Measurements from ENCODE around the gene UBE2J2. TPM values are rescaled to one million over a fixed set of nuclear protein-coding genes. Genes with fewer than 3 reads are reported as not detected.

The UBE2J2 gene
- total RNA-seq, result 79.2 and 89.9 TPM in 2 replicates

- Mint-ChIP-seq H3K9me3 (no peaks in the 10 kb centered on the region), H3K27ac (peak within 1 kb of the TSS; percentile 70), H3K36me3 (ENCODE audit: low read depth) (peaks cover 19% of the 10 kb centered on the region), H3K27me3 (no peaks in the 10 kb centered on the region), H3K4me3 (peak within 1 kb of the TSS; percentile 87), H3K4me1 (peaks cover 38% of the 10 kb centered on the region)
- ChIA-PET CTCF (interaction anchor here (1.0 kb wide), 1 partner anchor 152 kb away, joined by 6 read pairs; no protein-coding TSS in a partner anchor), POLR2A (interaction anchor here (0.6 to 1.4 kb wide), 11 partner anchors 11 to 158 kb away, joined by 3 to 8 read pairs (median 5); partner anchors contain the start of genes AURKAIP1 and C1orf159)
- intact Hi-C loops (cut with micrococcal nuclease), result loop anchor here (1.0 to 5.0 kb wide), 6 partner anchors 17 to 261 kb away; partner anchors contain the start of genes ACAP3, AURKAIP1, C1orf159 and ISG15
- no peak for TF ChIP-seq CTCF (IDR thresholded peaks at IDR 0.05)
- DNase-seq (peak; percentile 82), ATAC-seq (ENCODE audit: low read depth) (peak; percentile 96)
Measured at GRCh38 chr1:1273512-1274298, at the start of gene UBE2J2. Gene UBE2J2 (minus strand): TSS chr1:1273854. CDS start chr1:1267992, 5,862 bp downstream.

- ChIA-PET POLR2A (interaction anchor here (1.3 kb wide), 1 partner anchor 52 kb away, joined by 5 read pairs; the partner anchor contains the start of gene AURKAIP1), CTCF (no interaction called here)
- H3K36me3 Mint-ChIP-seq (ENCODE audit: low read depth), result peaks cover 27% of the 10 kb centered on the region
- H3K9me3 Mint-ChIP-seq, result no peaks in the 10 kb centered on the region
- no peak for TF ChIP-seq CTCF (IDR thresholded peaks at IDR 0.05)
- H3K27ac Mint-ChIP-seq, result no peak overlapping the region
- ATAC-seq (ENCODE audit: low read depth) (no peak), DNase-seq (no peak)
- intact Hi-C loops (cut with micrococcal nuclease), result no loop called here
- H3K4me3 Mint-ChIP-seq, result peak overlapping the region; percentile 86
- H3K27me3 Mint-ChIP-seq, result no peaks in the 10 kb centered on the region
- peaks cover 37% of the 10 kb centered on the region for H3K4me1 Mint-ChIP-seq
Measured at GRCh38 chr1:1322952-1323351, 49.3 kb upstream of the UBE2J2 start.

- DNase-seq (no peak), ATAC-seq (ENCODE audit: low read depth) (no peak)
- H3K36me3 Mint-ChIP-seq (ENCODE audit: low read depth), result peaks cover 27% of the 10 kb centered on the region
- H3K4me1 Mint-ChIP-seq, result peaks cover 37% of the 10 kb centered on the region
- ChIA-PET CTCF (no interaction called here), POLR2A (no interaction called here)
- H3K27me3 Mint-ChIP-seq, result no peaks in the 10 kb centered on the region
- intact Hi-C loops (cut with micrococcal nuclease), result no loop called here
- H3K9me3 Mint-ChIP-seq, result no peaks in the 10 kb centered on the region
- H3K4me3 Mint-ChIP-seq, result peak overlapping the region; percentile 66
- no peak overlapping the region for H3K27ac Mint-ChIP-seq
- no peak for TF ChIP-seq CTCF (IDR thresholded peaks at IDR 0.05)
Measured at GRCh38 chr1:1322418-1322817, 48.8 kb upstream of the UBE2J2 start.

GRCh38 chr1:1321477-1321876 lies 47.8 kb upstream of the UBE2J2 start:
- no peak for DNase-seq
- intact Hi-C loops (cut with micrococcal nuclease), result no loop called here
- H3K27me3 Mint-ChIP-seq, result no peaks in the 10 kb centered on the region
- ATAC-seq (ENCODE audit: low read depth), result no peak
- H3K4me1 Mint-ChIP-seq, result peaks cover 33% of the 10 kb centered on the region
- H3K27ac Mint-ChIP-seq, result no peak overlapping the region
- H3K36me3 Mint-ChIP-seq (ENCODE audit: low read depth), result peaks cover 26% of the 10 kb centered on the region
- ChIA-PET CTCF (no interaction called here), POLR2A (interaction anchor here (0.6 kb wide), 1 partner anchor 257 kb away, joined by 3 read pairs; no protein-coding TSS in a partner anchor)
- H3K9me3 Mint-ChIP-seq, result no peaks in the 10 kb centered on the region
- H3K4me3 Mint-ChIP-seq, result peak overlapping the region; percentile 15
- TF ChIP-seq CTCF (IDR thresholded peaks at IDR 0.05), result no peak

- H3K27ac Mint-ChIP-seq, result no peak overlapping the region
- H3K9me3 Mint-ChIP-seq, result no peaks in the 10 kb centered on the region
- intact Hi-C loops (cut with micrococcal nuclease), result no loop called here
- no peak for DNase-seq
- H3K4me3 Mint-ChIP-seq, result no peak overlapping the region
- H3K4me1 Mint-ChIP-seq, result peaks cover 28% of the 10 kb centered on the region
- POLR2A ChIA-PET, result no interaction called here
- no peak for TF ChIP-seq CTCF (IDR thresholded peaks at IDR 0.05)
- H3K27me3 Mint-ChIP-seq, result no peaks in the 10 kb centered on the region
- H3K36me3 Mint-ChIP-seq (ENCODE audit: low read depth), result peaks cover 32% of the 10 kb centered on the region
- CTCF ChIA-PET, result no interaction called here
- ATAC-seq (ENCODE audit: low read depth), result no peak
Measured at GRCh38 chr1:1320666-1321448, 47.2 kb upstream of the UBE2J2 start.

All from activated B cell treated with CpG ODN at 0.5 μM for 24 hours (primary cell).